Liver (tissue), 9 donors: ENCODE measurements around the gene COL19A1. TPM values are rescaled to one million over a fixed set of nuclear protein-coding genes. Genes with fewer than 3 reads are reported as not detected.

Experiments
- DNase-seq: peaks from one replicate; pipeline ENCODE4 v3.0.0-alpha.2; 2017; ENCODE audit warnings: low spot score
- H3K27ac ChIP-seq, 2 donors: one replicate each; pipeline ENCODE4 v1.7.0; 2013; ENCODE audit warnings: inconsistent platforms in 2 of 2, low read length in 2 of 2, control low read depth in 1 of 2, low read depth in 1 of 2, mild to moderate bottlenecking in 1 of 2
- H3K27me3 ChIP-seq, 4 donors: one replicate each; pipeline versions ENCODE4 v1.6.1 to v1.7.0; 2013; ENCODE audit warnings: low read length in 3 of 4, inconsistent platforms in 1 of 4, mild to moderate bottlenecking in 1 of 4, moderate library complexity in 1 of 4; ENCODE audit not compliant: control insufficient read depth in 4 of 4, insufficient read depth in 4 of 4
- H3K36me3 ChIP-seq, 4 donors: one replicate each; pipeline versions ENCODE4 v1.6.1 to v1.7.0; 2013; ENCODE audit warnings: low read length in 3 of 4, mild to moderate bottlenecking in 3 of 4, low read depth in 1 of 4, moderate library complexity in 1 of 4; ENCODE audit not compliant: control insufficient read depth in 4 of 4, insufficient read depth in 3 of 4
- H3K4me1 ChIP-seq, 4 donors: one replicate each; pipeline versions ENCODE4 v1.6.1 to v1.7.0; 2013; ENCODE audit warnings: low read length in 3 of 4, mild to moderate bottlenecking in 3 of 4, moderate library complexity in 1 of 4; ENCODE audit not compliant: control insufficient read depth in 4 of 4, insufficient read depth in 4 of 4
- H3K4me3 ChIP-seq, 3 donors: one replicate each; pipeline versions ENCODE4 v1.6.1 to v1.7.0; 2013; ENCODE audit warnings: low read length in 3 of 3, control low read depth in 1 of 3, low read depth in 1 of 3, mild to moderate bottlenecking in 1 of 3
- H3K9ac ChIP-seq, 2 donors: one replicate each; pipeline ENCODE4 v1.7.0; 2013; ENCODE audit warnings: low read length in 2 of 2, mild to moderate bottlenecking in 2 of 2, moderate library complexity in 2 of 2, control low read depth in 1 of 2, low read depth in 1 of 2
- H3K9me3 ChIP-seq, 4 donors: one replicate each; pipeline versions ENCODE4 v1.6.1 to v1.7.0; 2013; ENCODE audit warnings: low read length in 3 of 4; ENCODE audit not compliant: control insufficient read depth in 4 of 4
- CTCF ChIP-seq: fragments of 150-350 bp; IDR thresholded peaks from 2 replicates; pipeline ENCODE4 v1.5.1; 2017; ENCODE audit warnings: improper control_type of control experiment, low read depth, low read length; ENCODE audit not compliant: missing input control
- EGR1 ChIP-seq, 2 donors: IDR thresholded peaks; 2 replicates each; pipeline ENCODE4 v1.6.1; 2016 to 2018; ENCODE audit warnings: antibody characterized with exemption in 2 of 2, low read depth in 2 of 2
- FOXA1 ChIP-seq: IDR thresholded peaks from 2 replicates; pipeline ENCODE4 v1.6.1; 2016; ENCODE audit warnings: antibody characterized with exemption
- FOXA2 ChIP-seq: IDR thresholded peaks from 2 replicates; pipeline ENCODE4 v1.6.1; 2016; ENCODE audit warnings: antibody characterized with exemption
- GABPA ChIP-seq, 2 donors: IDR thresholded peaks in 1 of 2; conservative IDR thresholded peaks in 1 of 2; 2 replicates each; pipeline ENCODE4 v1.6.1; 2016; ENCODE audit warnings: antibody characterized with exemption in 2 of 2, mild to moderate bottlenecking in 1 of 2, moderate library complexity in 1 of 2
- HNF4G ChIP-seq: IDR thresholded peaks from 2 replicates; pipeline ENCODE4 v1.6.1; 2016; ENCODE audit warnings: antibody characterized with exemption
- JUND ChIP-seq, 2 donors: IDR thresholded peaks; 2 replicates each; pipeline ENCODE4 v1.6.1; 2016; ENCODE audit warnings: antibody characterized with exemption in 2 of 2
- MAX ChIP-seq: IDR thresholded peaks from 2 replicates; pipeline ENCODE4 v1.6.1; 2016; ENCODE audit warnings: antibody characterized with exemption
- RAD21 ChIP-seq, 2 donors: IDR thresholded peaks; 2 replicates each; pipeline ENCODE4 v1.6.1; 2016; ENCODE audit warnings: antibody characterized with exemption in 2 of 2, mild to moderate bottlenecking in 2 of 2
- REST ChIP-seq: IDR thresholded peaks from 2 replicates; pipeline ENCODE4 v1.6.1; 2016; ENCODE audit warnings: antibody characterized with exemption, mild to moderate bottlenecking
- RXRA ChIP-seq, 2 donors: IDR thresholded peaks; 2 replicates each; pipeline ENCODE4 v1.6.1; 2017 to 2018; ENCODE audit warnings: antibody characterized with exemption in 2 of 2, mild to moderate bottlenecking in 1 of 2
- TAF1 ChIP-seq: conservative IDR thresholded peaks from 2 replicates; pipeline ENCODE4 v1.6.1; 2016; ENCODE audit warnings: antibody characterized with exemption, mild to moderate bottlenecking
- ZBTB33 ChIP-seq: IDR thresholded peaks from 2 replicates; pipeline ENCODE4 v1.6.1; 2016; ENCODE audit warnings: antibody characterized with exemption
- WGBS: extraction: QIAGEN DNeasy Blood & Tissue Kit; methylation state at CpG from one replicate; pipeline ENCODE4 v1.1.7; 2013; 5-methylcytosine and 5-hydroxymethylcytosine counted together
- polyA plus RNA-seq, 2 donors: library from polyadenylated mRNA; stranded (reverse) in 1 of 2; unstranded in 1 of 2; fragments of 200-250 nt in 1 of 2; fragments of >200 nt in 1 of 2; fragmentation: Nextera tagmentation in 1 of 2; extraction: Ambion mirVana in 1 of 2; gene quantifications; one replicate each; pipeline versions ENCODE4 v1.2.1 to v1.2.3, GENCODE V29; 2013 to 2015
- total RNA-seq, 2 donors: library from RNA; depleted of rRNA; stranded (reverse); fragments of >200 nt; gene quantifications; one replicate each; pipeline ENCODE4 v1.2.3, GENCODE V29; 2014
- donor health status: healthy.
- donor health status: healthy.
- donor health status: healthy.
- donor health status: healthy.
- donor health status: healthy.

COL19A1 gene
- total and polyA plus RNA-seq, 4 donors: 0.25 to 0.51 TPM; not detected in 2

GRCh38 chr6:70176842-70177550 is 310.6 kb downstream of the COL19A1 start:
- H3K4me1 ChIP-seq: no peaks in the 10 kb centered on the region
- no peak overlapping the region for H3K9ac ChIP-seq
- no peaks in the 10 kb centered on the region for H3K27me3 ChIP-seq
- H3K4me3 ChIP-seq: no peak overlapping the region
- H3K36me3 ChIP-seq: no peaks in the 10 kb centered on the region
- WGBS: 70% methylated on average over 3 of the region's 3 CpGs
- H3K27ac ChIP-seq: no peak overlapping the region
- peaks cover 0 to 3% (median under 1%) of the 10 kb centered on the region in 4 donors for H3K9me3 ChIP-seq
- no peak for DNase-seq
- TF ChIP-seq FOXA2 (no peak), EGR1 (IDR thresholded peaks at IDR 0.05; ENCODE audit: low read depth in 2 of 2) (no peak), GABPA (IDR thresholded peaks at IDR 0.05 in 1 of 2, conservative IDR thresholded peaks at IDR 0.05 in 1 of 2) (no peak), ZBTB33 (no peak), RAD21 (IDR thresholded peaks at IDR 0.05) (no peak), HNF4G (no peak), JUND (IDR thresholded peaks at IDR 0.05) (no peak), REST (no peak), CTCF (no peak), RXRA (IDR thresholded peaks at IDR 0.05) (no peak), TAF1 (no peak)

GRCh38 chr6:70180183-70180900 is 314.0 kb downstream of the COL19A1 start:
- Histone ChIP-seq H3K9ac (no peak overlapping the region), H3K36me3 (no peaks in the 10 kb centered on the region), H3K27ac (no peak overlapping the region), H3K27me3 (no peaks in the 10 kb centered on the region), H3K4me1 (no peaks in the 10 kb centered on the region), H3K4me3 (no peak overlapping the region), H3K9me3 (peaks cover 0 to 3% (median under 1%) of the 10 kb centered on the region in 4 donors)
- no peak for DNase-seq
- WGBS: 88% methylated on average over 2 of the region's 2 CpGs
- no peak for TF ChIP-seq FOXA1
- TF ChIP-seq MAX: no peak
- TF ChIP-seq CTCF: no peak
- no peak for TF ChIP-seq ZBTB33
- TF ChIP-seq HNF4G: no peak
- no peak for TF ChIP-seq EGR1 (IDR thresholded peaks at IDR 0.05; ENCODE audit: low read depth in 2 of 2)
- TF ChIP-seq JUND (IDR thresholded peaks at IDR 0.05): no peak
